ENCODE measurements around the gene USP3.

USP3 gene

DNA sequence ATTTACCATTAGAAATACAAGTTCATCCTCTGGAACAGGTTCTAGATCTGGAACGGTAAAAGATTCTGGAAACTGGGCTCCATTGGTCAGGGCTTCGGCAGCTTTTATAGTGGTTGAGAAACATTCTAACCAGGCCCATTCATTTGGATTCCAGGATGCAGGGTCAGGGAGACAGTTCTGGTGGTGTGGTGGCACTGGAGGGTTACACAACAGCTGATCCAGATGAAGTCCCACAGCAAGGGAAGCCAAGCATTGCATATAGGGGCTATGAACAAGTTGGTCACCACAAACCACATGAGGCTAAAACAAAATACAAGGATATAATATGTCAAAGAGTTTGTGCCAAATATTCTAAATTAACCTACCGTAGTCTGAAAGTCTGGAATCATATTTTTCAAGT is 135.8 kb downstream of the USP3 start:
- Mint-ChIP-seq H3K4me1 (no peaks in the 10 kb centered on the region), H3K27ac (no peak overlapping the region), H3K27me3 (no peaks in the 10 kb centered on the region), H3K9me3 (no peaks in the 10 kb centered on the region), H3K4me3 (no peak overlapping the region), H3K36me3 (peaks cover 10 to 37% of the 10 kb centered on the region in 2 donors)
- DNase-seq = no peak
- ATAC-seq (replicated peaks) = no peak
